Measurements from ENCODE around the gene CDC25C.
A peak's percentile ranks its signal among the peaks of the same experiment; 100 is the strongest.

Gene CDC25C

DNA sequence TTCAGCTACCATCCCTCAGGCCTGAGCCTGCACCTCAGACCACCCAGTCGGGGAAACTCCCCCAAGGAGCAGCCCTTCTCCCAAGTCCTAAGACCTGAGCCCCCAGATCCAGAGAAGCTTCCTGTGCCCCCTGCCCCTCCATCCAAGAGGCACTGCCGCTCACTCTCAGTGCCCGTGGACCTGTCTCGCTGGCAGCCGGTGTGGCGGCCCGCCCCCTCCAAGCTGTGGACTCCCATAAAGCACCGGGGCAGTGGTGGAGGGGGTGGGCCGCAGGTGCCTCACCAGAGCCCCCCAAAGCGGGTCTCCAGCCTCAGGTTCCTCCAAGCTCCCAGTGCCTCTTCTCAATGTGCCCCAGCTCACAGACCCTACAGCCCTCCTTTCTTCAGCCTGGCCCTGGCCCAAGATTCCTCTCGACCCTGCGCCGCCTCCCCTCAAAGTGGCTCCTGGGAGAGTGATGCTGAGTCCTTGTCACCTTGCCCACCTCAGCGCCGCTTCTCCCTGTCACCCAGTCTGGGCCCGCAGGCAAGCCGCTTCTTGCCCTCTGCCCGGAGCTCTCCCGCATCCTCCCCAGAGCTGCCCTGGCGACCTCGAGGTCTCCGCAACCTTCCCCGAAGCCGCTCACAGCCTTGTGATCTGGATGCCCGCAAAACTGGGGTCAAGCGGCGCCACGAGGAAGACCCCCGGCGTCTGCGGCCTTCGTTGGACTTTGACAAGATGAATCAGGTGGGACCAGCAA, 13.5 kb upstream of the CDC25C start:
- Histone ChIP-seq H3K79me2 (no peaks in the 10 kb centered on the region), H3K9me3 (ENCODE audit: control insufficient read depth, low read length) (no peaks in the 10 kb centered on the region), H2AFZ (no peak overlapping the region), H3K4me2 (ENCODE audit: low read length) (no peak overlapping the region), H3K4me1 (no peaks in the 10 kb centered on the region), H3K9ac (no peak overlapping the region), H3K36me3 (ENCODE audit: control insufficient read depth, insufficient read depth, low read length) (no peaks in the 10 kb centered on the region), H3K27ac (no peak overlapping the region), H3K27me3 (ENCODE audit: control insufficient read depth, insufficient read depth, low read length) (no peaks in the 10 kb centered on the region), H3K4me3 (ENCODE audit: low read depth, low read length) (no peak overlapping the region)
- no peak for TF ChIP-seq CTCF (IDR thresholded peaks at IDR 0.05)

- no peaks in the 10 kb centered on the region for H3K79me2 ChIP-seq
- H3K4me3 ChIP-seq (ENCODE audit: low read depth, low read length) = no peak overlapping the region
- no peak overlapping the region for H3K27ac ChIP-seq
- H3K4me2 ChIP-seq (ENCODE audit: low read length) = no peak overlapping the region
- peaks cover 8% of the 10 kb centered on the region for H3K4me1 ChIP-seq
- no peaks in the 10 kb centered on the region for H3K36me3 ChIP-seq (ENCODE audit: control insufficient read depth, insufficient read depth, low read length)
- no peak overlapping the region for H3K9ac ChIP-seq
- H3K9me3 ChIP-seq (ENCODE audit: control insufficient read depth, low read length) = no peaks in the 10 kb centered on the region
- no peak for TF ChIP-seq CTCF (IDR thresholded peaks at IDR 0.05)
- H3K27me3 ChIP-seq (ENCODE audit: control insufficient read depth, insufficient read depth, low read length) = no peaks in the 10 kb centered on the region
- H2AFZ ChIP-seq = no peak overlapping the region
Observed at GRCh38 chr5:138340008-138340407, 8.4 kb upstream of the CDC25C start.

GRCh38 chr5:138339464-138339863, 7.9 kb upstream of the CDC25C start:
- Histone ChIP-seq H3K79me2 (no peaks in the 10 kb centered on the region), H3K4me3 (ENCODE audit: low read depth, low read length) (peak overlapping the region; percentile 90), H3K4me1 (peaks cover 8% of the 10 kb centered on the region), H3K4me2 (ENCODE audit: low read length) (peak overlapping the region; percentile 100), H3K36me3 (ENCODE audit: control insufficient read depth, insufficient read depth, low read length) (no peaks in the 10 kb centered on the region), H2AFZ (peak overlapping the region; percentile 96), H3K9me3 (ENCODE audit: control insufficient read depth, low read length) (no peaks in the 10 kb centered on the region), H3K9ac (no peak overlapping the region), H3K27ac (peak overlapping the region; percentile 92), H3K27me3 (ENCODE audit: control insufficient read depth, insufficient read depth, low read length) (no peaks in the 10 kb centered on the region)
- no peak for TF ChIP-seq CTCF (IDR thresholded peaks at IDR 0.05)

GRCh38 chr5:138339091-138339456, 7.5 kb upstream of the CDC25C start:
- Histone ChIP-seq H3K27ac (peak overlapping the region; percentile 92), H2AFZ (peak overlapping the region; percentile 96), H3K27me3 (ENCODE audit: control insufficient read depth, insufficient read depth, low read length) (no peaks in the 10 kb centered on the region), H3K4me1 (peaks cover 8% of the 10 kb centered on the region), H3K4me2 (ENCODE audit: low read length) (peak overlapping the region; percentile 100), H3K79me2 (no peaks in the 10 kb centered on the region), H3K36me3 (ENCODE audit: control insufficient read depth, insufficient read depth, low read length) (no peaks in the 10 kb centered on the region), H3K9me3 (ENCODE audit: control insufficient read depth, low read length) (no peaks in the 10 kb centered on the region), H3K9ac (peak overlapping the region; percentile 70), H3K4me3 (ENCODE audit: low read depth, low read length) (peak overlapping the region; percentile 90)
- TF ChIP-seq CTCF (IDR thresholded peaks at IDR 0.05) = no peak
